ENCODE data around the gene MDFIC2. TPM values are rescaled to one million over a fixed set of nuclear protein-coding genes. Genes with fewer than 3 reads are reported as not detected.
"Not testable (repeated sequence)": the region's sequence is repeated elsewhere in the genome, so short reads cannot be mapped to it uniquely, and the experiment has no call there.

Gene MDFIC2
- total and polyA plus RNA-seq, 7 donors = not detected

GRCh38 chr3:70291097-70291482, 21.3 kb downstream of the MDFIC2 start:
- intact Hi-C loops (cut with DNase I) = no loop called here
- Histone ChIP-seq H3K4me1 (no peaks in the 10 kb centered on the region), H3K36me3 (no peaks in the 10 kb centered on the region), H3K27ac (no peak overlapping the region), H3K4me3 (no peak overlapping the region), H3K27me3 (no peaks in the 10 kb centered on the region), H3K9me3 (no peaks in the 10 kb centered on the region)
- no peak for DNase-seq
- WGBS, 2 donors = 96 to 98% methylated on average over 2 of the region's 2 CpGs
- TF ChIP-seq CTCF (IDR thresholded peaks at IDR 0.05) = no peak
- TF ChIP-seq POLR2A (IDR thresholded peaks at IDR 0.05) = no peak
- TF ChIP-seq POLR2AphosphoS5 (IDR thresholded peaks at IDR 0.05) = no peak
- TF ChIP-seq EP300 (IDR thresholded peaks at IDR 0.05) = no peak

DNA sequence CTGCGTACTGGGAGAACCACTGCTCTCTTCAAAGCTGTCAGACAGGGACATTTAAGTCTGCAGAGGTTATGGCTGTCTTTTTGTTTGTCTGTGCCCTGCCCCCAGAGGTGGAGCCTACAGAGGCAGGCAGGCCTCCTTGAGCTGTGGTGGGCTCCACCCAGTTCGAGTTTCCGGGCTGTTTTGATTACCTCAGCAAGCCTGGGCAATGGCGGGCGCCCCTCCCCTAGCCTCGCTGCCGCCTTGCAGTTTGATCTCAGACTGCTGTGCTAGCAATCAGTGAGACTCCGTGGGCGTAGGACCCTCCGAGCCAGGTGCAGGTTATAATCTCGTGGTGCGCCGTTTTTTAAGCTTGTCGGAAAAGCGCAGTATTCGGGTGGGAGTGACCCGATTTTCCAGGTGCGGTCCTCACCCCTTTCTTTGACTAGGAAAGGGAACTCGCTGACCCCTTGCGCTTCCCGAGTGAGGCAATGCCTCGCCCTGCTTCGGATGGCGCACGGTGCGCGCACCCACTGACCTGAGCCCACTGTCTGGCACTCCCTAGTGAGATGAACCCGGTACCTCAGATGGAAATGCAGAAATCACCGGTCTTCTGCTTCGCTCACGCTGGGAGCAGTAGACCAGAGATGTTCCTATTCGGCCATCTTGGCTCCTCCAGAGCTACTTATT, 21.9 kb downstream of the MDFIC2 start:
- H3K4me1 ChIP-seq; intact Hi-C loops (cut with DNase I); H3K27me3 ChIP-seq; DNase-seq; H3K4me3 ChIP-seq; H3K9me3 ChIP-seq; H3K36me3 ChIP-seq; H3K27ac ChIP-seq: not testable (repeated sequence)
- 89 to 92% methylated on average over 32 of the region's 32 CpGs for WGBS, 2 donors

DNA sequence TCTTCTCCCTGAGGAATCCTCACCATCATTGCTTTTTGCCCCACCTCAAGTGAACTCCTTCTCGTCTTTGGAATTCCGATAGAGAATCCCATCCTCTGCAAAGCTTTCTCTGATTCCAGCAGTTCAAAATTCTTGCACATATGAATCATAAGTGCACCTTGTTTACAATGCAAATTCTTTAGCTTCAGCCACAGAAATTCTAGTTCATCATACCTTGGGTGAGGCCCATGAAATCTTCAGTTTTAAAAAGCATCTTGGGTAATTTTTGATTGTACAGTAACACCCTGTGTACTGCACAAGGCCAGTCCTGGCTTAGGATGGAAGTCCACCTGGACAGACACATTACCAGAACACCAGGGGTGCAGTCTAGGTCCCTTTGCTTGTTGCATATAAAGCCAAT, 30.8 kb downstream of the MDFIC2 start:
- no peak for DNase-seq
- WGBS, 2 donors = 86 to 88% methylated on average over 2 of the region's 2 CpGs
- Histone ChIP-seq H3K9me3 (no peaks in the 10 kb centered on the region), H3K27me3 (no peaks in the 10 kb centered on the region), H3K4me1 (peaks cover 0 to 2% (median 0%) of the 10 kb centered on the region in 4 donors), H3K4me3 (no peak overlapping the region), H3K27ac (no peak overlapping the region), H3K36me3 (no peaks in the 10 kb centered on the region)
- TF ChIP-seq POLR2AphosphoS5 (IDR thresholded peaks at IDR 0.05) = no peak
- TF ChIP-seq CTCF (IDR thresholded peaks at IDR 0.05) = no peak
- intact Hi-C loops (cut with DNase I) = no loop called here

- Histone ChIP-seq H3K36me3 (no peaks in the 10 kb centered on the region), H3K4me1 (peaks cover 0 to 7% (median 2%) of the 10 kb centered on the region in 4 donors), H3K4me3 (no peak overlapping the region), H3K9me3 (no peaks in the 10 kb centered on the region), H3K27me3 (no peaks in the 10 kb centered on the region), H3K27ac (no peak overlapping the region)
- 12 to 55% methylated on average over 6 of the region's 6 CpGs for WGBS, 2 donors
- no peak for DNase-seq
- intact Hi-C loops (cut with DNase I) = no loop called here
- no peak for TF ChIP-seq POLR2A (IDR thresholded peaks at IDR 0.05)
- no peak for TF ChIP-seq CTCF (IDR thresholded peaks at IDR 0.05)
- TF ChIP-seq POLR2AphosphoS5 (IDR thresholded peaks at IDR 0.05) = no peak
- no peak for TF ChIP-seq EP300 (IDR thresholded peaks at IDR 0.05)
Observed at GRCh38 chr3:70277304-70277703, 35.1 kb downstream of the MDFIC2 start.

GRCh38 chr3:70276901-70277300, 35.5 kb downstream of the MDFIC2 start:
- Histone ChIP-seq H3K36me3 (no peaks in the 10 kb centered on the region), H3K27ac (no peak overlapping the region), H3K4me1 (peaks cover 0 to 7% (median 2%) of the 10 kb centered on the region in 4 donors), H3K27me3 (no peaks in the 10 kb centered on the region), H3K9me3 (no peaks in the 10 kb centered on the region), H3K4me3 (no peak overlapping the region)
- WGBS, 2 donors = 43 to 64% methylated on average over 4 of the region's 4 CpGs
- TF ChIP-seq POLR2A (IDR thresholded peaks at IDR 0.05) (no peak), POLR2AphosphoS5 (IDR thresholded peaks at IDR 0.05) (no peak), EP300 (IDR thresholded peaks at IDR 0.05) (no peak), CTCF (IDR thresholded peaks at IDR 0.05) (no peak)
- no peak for DNase-seq
- intact Hi-C loops (cut with DNase I) = no loop called here
